NT2/D1 (cell line): ENCODE results near the gene TEAD1.

ENCODE experiments used
- SUZ12 ChIP-seq: IDR thresholded peaks from 2 replicates; pipeline ENCODE4 v1.6.1; 2011; ENCODE audit not compliant: insufficient read length, insufficient read depth; ENCODE audit errors: extremely low read depth
- YY1 ChIP-seq: IDR thresholded peaks from 2 replicates; pipeline ENCODE4 v1.6.1; 2011; ENCODE audit not compliant: insufficient read length, insufficient read depth

DNA sequence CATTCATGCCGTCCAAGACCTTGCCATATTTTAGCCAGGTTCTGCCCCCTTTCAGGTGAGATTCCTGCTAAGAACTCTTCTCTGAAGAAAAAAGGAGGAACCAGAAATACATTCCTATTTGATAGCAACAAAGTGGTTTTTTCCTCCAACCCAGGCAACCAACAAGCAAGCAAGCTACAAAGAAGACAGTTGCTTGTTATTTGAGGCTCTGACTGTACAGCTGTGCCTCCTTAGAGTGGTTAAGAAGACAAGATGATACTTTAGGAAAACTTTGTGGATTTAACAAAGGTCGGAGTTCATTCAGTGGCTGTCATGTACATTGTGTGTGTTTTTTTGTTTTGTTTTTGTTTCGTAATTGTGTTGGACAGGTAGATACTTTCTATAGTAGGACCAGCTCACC lies 21.7 kb downstream of the TEAD1 start:
- no peak for TF ChIP-seq YY1
- no peak for TF ChIP-seq SUZ12
